ENCODE measurements around the gene RBCK1.

DNA sequence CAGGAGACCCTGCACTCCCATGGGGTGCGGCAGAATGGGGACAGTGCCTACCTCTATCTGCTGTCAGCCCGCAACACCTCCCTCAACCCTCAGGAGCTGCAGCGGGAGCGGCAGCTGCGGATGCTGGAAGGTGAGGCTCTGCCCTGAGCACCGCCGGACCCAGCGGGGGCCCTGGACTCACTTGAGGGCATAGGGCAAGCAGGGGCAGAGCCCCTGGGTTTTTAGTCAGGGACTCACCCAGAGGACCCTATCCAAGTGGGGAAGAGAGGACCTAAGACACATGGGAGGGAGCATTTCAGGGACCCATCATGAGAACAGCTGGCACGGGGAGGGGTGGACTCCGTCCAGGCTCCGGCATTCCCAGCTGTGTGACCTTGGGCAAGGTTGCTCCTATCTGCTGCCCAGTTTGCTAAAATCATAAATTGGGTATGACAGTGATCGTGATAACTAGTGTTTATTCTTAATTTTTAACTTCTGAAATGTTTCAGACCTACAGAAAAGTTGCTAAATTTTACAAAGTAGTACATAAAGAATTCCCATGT is 9.8 kb downstream of the RBCK1 start:
- TF ChIP-seq, protein P1, sequence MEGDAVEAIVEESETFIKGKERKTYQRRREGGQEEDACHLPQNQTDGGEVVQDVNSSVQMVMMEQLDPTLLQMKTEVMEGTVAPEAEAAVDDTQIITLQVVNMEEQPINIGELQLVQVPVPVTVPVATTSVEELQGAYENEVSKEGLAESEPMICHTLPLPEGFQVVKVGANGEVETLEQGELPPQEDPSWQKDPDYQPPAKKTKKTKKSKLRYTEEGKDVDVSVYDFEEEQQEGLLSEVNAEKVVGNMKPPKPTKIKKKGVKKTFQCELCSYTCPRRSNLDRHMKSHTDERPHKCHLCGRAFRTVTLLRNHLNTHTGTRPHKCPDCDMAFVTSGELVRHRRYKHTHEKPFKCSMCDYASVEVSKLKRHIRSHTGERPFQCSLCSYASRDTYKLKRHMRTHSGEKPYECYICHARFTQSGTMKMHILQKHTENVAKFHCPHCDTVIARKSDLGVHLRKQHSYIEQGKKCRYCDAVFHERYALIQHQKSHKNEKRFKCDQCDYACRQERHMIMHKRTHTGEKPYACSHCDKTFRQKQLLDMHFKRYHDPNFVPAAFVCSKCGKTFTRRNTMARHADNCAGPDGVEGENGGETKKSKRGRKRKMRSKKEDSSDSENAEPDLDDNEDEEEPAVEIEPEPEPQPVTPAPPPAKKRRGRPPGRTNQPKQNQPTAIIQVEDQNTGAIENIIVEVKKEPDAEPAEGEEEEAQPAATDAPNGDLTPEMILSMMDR (conservative IDR thresholded peaks at IDR 0.05; ENCODE audit: low read length), result no peak
- TF ChIP-seq EZH2phosphoT487 (IDR thresholded peaks at IDR 0.05; ENCODE audit: borderline replicate concordance), result no peak
